T-helper 9 cell (primary cell): ENCODE data around the gene STPG1.

ENCODE experiments used
- DNase-seq: peaks from one replicate; pipeline ENCODE4 v3.0.0-alpha.2; 2020

Gene STPG1

DNA sequence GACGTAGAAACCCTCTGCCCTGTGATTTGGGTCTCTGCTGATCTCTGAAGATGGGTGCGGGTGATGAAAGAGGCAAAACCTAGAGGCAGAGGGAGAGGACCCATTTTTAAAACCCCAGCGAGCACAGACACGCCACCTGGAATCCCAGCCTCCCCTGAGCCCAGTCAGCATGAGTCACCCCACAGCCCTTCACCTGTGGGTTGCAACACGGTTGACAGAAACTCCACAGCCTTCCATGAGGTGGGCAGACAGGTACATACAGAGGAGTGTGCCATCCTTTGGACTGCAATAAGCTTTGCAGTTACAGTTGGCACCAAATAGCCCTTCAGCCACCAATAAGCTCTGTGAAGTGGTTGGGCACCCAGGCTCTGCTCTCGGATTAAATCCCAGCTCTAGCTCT is 96.5 kb downstream of the STPG1 start:
- no peak for DNase-seq

DNA sequence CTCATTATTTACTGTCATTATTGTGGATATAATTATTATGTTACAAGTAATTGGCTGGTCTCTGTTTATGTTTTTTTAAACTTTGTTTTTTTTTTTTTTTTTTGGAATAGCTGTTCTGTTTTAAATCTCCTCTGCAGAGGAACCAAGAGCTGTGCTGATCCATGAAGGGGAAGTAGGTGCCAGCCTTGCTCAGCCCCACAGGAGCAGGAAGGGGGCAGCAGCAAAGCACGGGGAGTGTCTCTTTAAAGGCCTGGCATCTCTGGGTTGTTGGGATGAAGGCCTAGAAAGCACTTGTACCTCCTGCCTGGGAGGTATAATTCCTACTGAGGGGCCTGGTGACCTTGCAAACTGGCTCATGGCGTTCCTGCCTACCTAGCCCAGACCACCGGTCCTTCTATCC is 96.9 kb downstream of the STPG1 start:
- no peak for DNase-seq

DNA sequence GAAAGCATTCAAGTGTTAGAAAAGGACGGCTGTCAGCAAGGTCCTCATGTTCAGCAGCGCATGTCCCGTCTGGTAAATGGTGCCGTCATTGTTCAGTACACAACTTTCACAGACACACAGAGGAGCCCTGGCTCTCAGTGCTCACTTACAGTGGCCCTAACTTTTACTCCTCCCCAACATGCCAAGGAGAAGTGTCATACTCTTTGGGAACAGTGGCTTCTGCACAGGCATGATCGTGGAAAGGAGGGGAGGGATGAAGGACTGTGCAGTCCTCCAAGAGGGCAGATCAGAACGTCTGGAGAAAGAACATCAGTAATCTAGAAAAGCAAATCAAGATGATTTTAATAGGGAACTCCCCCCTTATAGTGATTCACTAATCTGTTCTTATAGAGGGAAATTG is 98.2 kb downstream of the STPG1 start:
- no peak for DNase-seq

DNA sequence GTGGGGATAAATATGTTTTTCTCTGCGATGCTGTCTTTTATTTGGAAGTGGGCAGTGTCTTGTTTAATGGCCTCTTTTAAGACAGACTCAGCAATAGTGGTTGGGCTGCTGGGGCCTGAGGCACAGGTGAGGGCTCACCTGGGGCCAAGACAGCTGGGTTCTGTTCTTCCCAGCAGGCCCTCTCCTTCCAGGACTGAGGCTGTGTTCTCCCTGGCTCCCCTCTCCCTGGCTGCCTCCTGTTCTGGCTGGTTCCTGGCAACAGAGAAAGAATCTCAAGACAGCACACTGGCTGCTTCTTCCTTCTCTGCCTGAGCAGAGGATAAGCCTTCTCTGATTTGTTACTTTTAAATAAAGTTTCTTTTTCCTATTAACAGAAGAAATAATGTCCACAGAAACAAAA is 101.8 kb downstream of the STPG1 start:
- DNase-seq: no peak

DNA sequence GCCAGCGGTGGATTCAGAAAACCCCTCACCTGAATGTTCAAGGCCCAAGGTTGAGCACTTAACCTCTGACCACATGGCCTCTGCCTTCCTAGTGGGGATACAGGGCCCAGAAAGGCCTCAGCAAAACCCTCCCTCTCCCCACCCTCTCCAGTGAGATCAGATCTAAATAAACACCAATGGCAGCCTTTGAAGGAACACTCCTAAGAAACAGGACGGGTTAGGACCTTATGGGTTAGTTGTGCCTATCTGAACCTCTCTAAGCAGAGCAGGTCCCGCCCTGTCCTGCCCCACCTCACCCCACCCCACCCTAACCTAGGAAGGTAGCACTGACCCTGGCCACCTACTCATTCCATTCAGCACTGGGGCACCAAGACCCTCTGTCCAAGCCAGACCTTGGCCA is 102.3 kb downstream of the STPG1 start:
- no peak for DNase-seq

GRCh38 chr1:24309762-24310485 is 103.7 kb downstream of the STPG1 start:
- DNase-seq: no peak

- no peak for DNase-seq
These were observed 105.1 kb downstream of the STPG1 start for GRCh38 chr1:24308365-24309015.
